ENCODE data around the gene IGFBP6.
A peak's percentile ranks its signal among the peaks of the same experiment; 100 is the strongest.
"Not testable (repeated sequence)": the region's sequence is repeated elsewhere in the genome, so short reads cannot be mapped to it uniquely, and the experiment has no call there.

Gene IGFBP6

GRCh38 chr12:53071591-53072551 is 25.6 kb upstream of the IGFBP6 start:
- DNase-seq, result no peak

GRCh38 chr12:53073881-53074280 is 23.6 kb upstream of the IGFBP6 start:
- DNase-seq, result no peak

DNA sequence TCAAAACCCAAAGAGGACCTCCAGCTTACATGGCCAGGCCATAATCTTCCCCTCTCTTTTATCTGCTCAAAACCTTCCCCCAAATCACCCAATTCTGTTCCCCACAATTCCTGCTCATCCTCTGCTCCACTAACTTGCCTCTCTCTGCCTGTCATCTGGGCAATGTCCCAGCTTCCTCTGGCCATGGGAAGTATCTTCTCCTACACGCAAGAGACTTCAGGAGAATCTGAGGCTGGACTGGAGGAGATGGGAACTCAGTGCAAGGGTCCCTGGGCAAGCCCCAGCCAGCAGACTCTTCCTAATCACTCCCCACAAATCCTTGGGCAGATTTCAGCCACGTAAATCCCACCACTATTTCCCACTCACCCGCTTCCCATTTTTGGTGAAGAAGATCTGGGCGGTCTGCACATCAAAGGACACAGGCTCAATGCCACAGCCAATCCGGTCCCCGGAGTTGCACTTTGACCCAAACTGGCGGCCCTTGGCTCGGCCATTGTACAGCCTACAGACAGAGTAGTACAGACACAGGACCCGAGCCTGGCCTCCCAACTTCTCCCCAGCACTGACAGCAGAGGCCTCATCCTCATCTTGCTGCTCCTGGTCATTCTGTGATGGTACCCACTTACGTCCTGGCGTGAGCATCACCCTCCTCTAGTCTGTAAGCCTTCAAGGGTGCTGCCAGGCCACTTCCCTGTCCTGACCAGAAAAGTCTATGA is 23.0 kb upstream of the IGFBP6 start:
- no peak for DNase-seq

GRCh38 chr12:53074999-53075370 is 22.5 kb upstream of the IGFBP6 start:
- no peak for DNase-seq

DNA sequence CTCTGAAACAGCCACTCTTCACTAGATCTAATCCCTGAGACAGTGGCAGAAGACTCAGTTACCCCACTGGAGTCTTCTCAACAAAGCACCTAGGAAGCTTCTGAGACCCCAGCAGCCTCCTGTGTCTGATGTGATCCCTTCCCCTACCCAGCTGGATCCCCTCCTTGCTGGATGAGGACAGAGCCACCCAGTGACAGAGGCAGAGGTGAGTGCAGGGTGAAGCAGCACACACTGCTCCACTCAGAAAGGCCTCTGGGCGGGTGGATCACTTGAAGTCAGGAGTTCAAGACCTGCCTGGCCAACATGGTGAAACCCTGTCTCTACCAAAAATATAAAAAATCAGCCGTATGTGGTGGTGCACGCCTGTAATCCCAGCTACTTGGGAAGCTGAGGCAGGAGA is 21.0 kb upstream of the IGFBP6 start:
- DNase-seq, result no peak

DNA sequence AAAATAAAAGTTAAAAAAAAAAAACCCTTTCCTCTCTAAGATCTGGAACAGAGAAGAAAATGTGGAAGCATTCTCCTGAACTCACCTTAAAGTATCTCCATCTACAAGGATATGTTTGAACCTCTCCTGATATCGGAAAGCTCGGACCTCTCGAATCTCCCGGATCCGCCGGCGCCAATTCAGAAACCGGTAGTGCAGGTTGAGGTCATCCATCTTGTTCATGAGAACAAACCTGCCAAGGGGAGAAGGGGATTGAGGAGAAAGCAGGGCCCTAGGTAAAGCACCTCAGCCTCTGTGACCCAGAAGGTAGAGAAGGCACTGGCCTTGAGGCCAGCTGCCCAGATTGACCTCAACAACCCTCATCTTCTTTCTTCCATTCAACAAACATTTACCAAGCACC is 20.4 kb upstream of the IGFBP6 start:
- no peak for DNase-seq

GRCh38 chr12:53078425-53079225 is 18.8 kb upstream of the IGFBP6 start:
- peak; percentile 38 for DNase-seq

DNA sequence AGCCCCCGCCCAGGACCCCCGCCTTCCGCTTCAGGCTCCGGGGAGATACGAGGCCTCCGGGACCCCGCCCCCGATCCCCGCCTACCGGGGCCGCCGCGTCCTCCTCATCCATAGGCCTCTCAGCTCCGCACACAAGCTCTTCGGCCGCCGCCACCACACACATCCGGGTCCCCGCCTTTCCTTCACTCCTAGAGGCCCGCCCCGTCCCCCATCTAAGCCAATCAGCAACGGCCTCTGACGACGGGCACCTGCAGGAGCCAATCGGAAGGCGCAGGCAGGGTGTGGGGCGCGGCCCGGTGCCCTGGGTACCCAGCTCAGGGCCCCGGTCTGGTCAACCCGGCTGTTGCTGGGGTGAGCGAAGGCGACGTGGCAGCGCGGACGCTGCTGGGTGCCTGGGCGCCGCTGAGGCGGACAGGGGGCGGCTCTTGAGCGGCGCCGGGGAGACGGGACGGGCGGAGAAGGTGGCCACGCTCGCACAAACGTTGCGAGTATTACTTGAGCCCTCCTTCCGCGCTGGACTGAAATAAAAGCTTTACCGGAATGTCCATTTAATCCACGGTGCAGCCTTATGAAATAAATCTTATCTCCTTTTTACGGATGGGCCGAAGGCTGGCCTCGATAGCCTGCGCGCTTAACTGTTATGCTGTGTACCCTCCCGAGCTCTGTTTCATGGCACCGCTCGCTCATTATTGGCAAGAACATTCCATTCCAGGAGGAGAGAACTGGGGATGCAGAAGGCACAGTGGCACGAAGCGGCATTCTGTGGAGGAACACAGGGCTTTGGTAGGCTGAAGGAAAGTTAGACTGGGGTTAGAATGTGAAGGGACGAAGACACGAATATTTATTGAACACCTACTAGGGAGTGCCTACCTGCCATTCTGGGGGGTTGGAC is 18.0 kb upstream of the IGFBP6 start, which contains the start of gene SPRYD3:
Gene SPRYD3 (minus strand): TSS at position 165 of the 892 bp plus-strand sequence. CDS start 57 bp downstream, at position 108.
- peak; percentile 95 for DNase-seq

- no peak for DNase-seq
These were observed 14.8 kb upstream of the IGFBP6 start for GRCh38 chr12:53082637-53083175.

DNA sequence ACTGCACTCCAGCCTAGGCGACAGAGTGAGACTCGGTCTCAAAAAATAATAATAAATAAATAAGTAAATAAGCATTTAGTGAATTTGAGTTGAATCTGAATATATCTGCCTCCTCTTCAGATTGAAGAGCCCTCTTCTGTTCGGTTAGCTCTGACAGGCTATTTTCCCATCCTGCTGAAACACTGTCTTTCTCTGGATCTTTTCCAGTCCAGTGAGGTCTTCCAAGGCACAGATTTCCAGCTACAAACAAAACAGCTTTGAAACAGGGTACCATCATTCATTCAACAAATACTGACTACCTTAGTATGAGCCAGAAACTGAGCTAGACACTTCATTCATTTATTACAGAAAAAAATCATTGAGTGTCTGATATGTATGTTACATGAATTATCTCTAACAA is 11.1 kb upstream of the IGFBP6 start:
- DNase-seq, result no peak

DNA sequence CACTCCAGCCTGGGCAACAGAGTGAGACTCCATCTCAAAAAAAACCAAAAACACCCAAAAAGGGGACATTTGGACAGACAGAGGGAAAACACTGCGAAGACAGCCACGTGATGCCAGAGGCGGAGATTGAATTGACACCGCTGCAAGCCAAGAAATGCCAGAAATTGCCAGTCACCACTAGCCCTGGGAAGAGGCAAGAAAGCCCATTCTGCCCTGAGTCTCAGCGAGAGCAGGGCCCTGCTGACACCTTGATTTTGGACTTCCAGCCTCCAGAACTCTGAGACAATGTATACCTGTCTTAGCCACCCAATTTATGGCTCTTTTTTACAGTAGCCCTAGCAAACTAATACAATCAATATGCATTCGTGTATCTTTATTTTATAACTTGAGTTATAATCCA is 7.4 kb upstream of the IGFBP6 start:
- no peak for DNase-seq

GRCh38 chr12:53090554-53090953 is 6.9 kb upstream of the IGFBP6 start:
- DNase-seq, result no peak

DNA sequence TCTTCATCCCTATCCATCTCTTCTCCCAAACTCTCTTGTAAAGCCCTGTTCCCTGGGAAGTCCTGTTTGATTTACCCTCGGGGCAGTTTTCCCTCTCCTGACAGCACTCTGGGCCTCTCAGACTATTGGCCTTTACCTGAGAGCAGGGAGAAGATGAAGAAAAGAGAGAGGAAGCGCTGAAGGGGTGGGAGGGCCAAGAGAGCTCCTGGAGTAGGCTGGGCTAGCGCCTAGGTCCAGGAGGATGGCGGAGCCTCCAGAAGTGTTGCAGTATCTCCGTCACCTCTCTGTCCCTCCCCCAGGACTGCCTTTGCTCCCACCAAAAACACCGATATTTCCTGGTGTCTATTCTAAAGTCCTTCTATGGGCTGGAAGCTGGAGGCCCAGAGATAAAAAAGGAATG is 5.7 kb upstream of the IGFBP6 start:
- no peak for DNase-seq

GRCh38 chr12:53093777-53094393 is 3.6 kb upstream of the IGFBP6 start:
- DNase-seq, result no peak

GRCh38 chr12:53094394-53094787 is 3.1 kb upstream of the IGFBP6 start:
- DNase-seq, result no peak

- not testable (repeated sequence) for DNase-seq
These were observed 2.5 kb upstream of the IGFBP6 start for GRCh38 chr12:53094796-53095595.

DNA sequence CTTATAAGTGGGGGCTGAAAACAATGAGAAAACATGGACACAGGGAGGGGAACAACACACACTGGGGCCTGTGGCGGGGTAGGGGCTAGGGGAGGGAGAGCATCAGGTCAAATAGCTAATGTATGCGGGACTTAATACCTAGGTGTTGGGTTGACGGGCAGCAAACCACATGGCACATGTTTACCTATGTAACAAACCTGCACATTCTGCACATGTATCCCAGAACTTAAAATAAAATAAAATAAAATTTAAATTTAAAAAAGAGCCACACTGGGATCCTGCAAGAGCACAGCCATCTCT is 1.9 kb upstream of the IGFBP6 start:
- DNase-seq, result not testable (repeated sequence)

DNA sequence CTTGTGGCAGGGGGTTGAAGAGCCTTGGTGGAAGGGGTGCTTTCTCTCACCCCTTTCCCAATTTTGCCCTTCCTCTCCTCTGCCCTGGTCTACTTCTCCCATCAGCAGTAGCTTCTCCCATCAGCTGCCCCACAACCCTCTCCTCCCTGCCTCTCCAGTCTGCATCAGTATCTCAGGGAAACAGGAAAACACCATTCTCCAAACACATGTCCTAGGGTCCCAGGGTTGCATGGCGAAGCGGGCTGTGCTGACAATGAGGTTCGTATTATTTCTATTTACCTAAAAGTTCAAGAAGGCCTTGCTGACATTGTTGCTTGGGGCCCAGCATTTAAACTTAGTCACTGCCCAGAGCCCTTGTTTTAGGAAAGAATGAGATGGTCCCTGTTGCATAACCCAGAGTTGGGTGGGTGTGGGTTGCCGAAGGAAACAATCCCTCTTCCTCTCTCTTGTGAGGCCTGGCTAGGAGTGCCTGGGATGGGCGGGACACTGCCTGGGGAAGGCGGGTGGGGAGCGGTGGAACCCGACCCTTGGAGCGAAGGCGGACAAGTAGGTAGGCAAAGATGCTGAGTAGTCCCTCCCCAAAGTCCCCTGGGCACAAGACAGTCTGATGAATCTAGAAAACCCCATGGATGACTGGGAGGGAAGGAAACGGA is 1.3 kb upstream of the IGFBP6 start:
- DNase-seq, result no peak

DNA sequence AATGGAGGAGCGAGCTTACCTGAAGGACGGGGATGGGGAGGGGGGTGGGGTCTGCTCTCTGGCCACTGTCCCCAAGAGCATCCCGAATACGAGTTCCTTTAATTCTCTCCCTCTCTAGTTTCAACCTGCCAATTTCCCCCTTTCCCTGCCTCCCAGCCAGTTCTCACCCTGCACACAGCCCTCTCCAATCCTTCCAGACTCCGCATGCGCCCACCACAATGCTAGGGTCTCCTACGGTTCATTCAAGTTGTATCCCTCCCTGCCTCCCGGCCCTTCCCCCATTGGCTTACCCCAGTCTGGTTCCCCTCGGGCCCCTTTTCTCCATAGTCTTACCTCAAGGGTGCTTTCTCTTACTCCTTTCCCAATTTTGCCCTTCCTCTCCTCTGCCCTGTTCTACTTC is 708 bp upstream of the IGFBP6 start:
- DNase-seq, result no peak

GRCh38 chr12:53097207-53097563 is 282 bp upstream of the IGFBP6 start:
- DNase-seq, result no peak

All from NCI-H2171 (cell line).